Keratinocyte (primary cell): ENCODE data around the gene CADM2. TPM values are rescaled to one million over a fixed set of nuclear protein-coding genes. Genes with fewer than 3 reads are reported as not detected.

Source experiments
- DNase-seq: peaks from one replicate; pipeline ENCODE4 v3.0.0-alpha.2; 2011; ENCODE audit warnings: low read depth, missing footprints, low spot score
- FAIRE-seq: peaks from 2 replicates; lab custom pipeline; 2011; peaks lifted over from hg19 to GRCh38; lab: Jason Lieb, UNC
- H2AFZ ChIP-seq: 2 replicates; pipeline ENCODE4 v1.6.0; 2012; ENCODE audit warnings: low read length, control low read depth, inconsistent platforms; ENCODE audit not compliant: control insufficient read depth
- H3K27ac ChIP-seq: 2 replicates; pipeline ENCODE4 v1.5.1; 2011; ENCODE audit warnings: low read length; ENCODE audit not compliant: control insufficient read depth, insufficient read depth
- H3K27me3 ChIP-seq: 3 replicates; pipeline ENCODE4 v1.6.0; 2011; ENCODE audit warnings: low read length; ENCODE audit not compliant: control insufficient read depth, insufficient read depth; ENCODE audit errors: extremely low read depth
- H3K36me3 ChIP-seq, 2 experiments: 2 replicates in 1 of 2; 3 replicates in 1 of 2; pipeline ENCODE4 v1.5.1; 2011; ENCODE audit warnings: low read length in 2 of 2, mild to moderate bottlenecking in 1 of 2; ENCODE audit not compliant: control insufficient read depth in 2 of 2, insufficient read depth in 2 of 2; ENCODE audit errors: extremely low read depth in 1 of 2
- H3K4me1 ChIP-seq: 3 replicates; pipeline ENCODE4 v1.5.1; 2011; ENCODE audit warnings: low read length; ENCODE audit not compliant: control insufficient read depth, insufficient read depth; ENCODE audit errors: extremely low read depth
- H3K4me2 ChIP-seq: 3 replicates; pipeline ENCODE4 v1.6.0; 2011; ENCODE audit warnings: low read depth, low read length; ENCODE audit not compliant: control insufficient read depth, insufficient read depth; ENCODE audit errors: extremely low read depth
- H3K4me3 ChIP-seq, 3 experiments: fragments of 200-600 bp in 1 of 3; sonication (generic) in 1 of 3; 2 replicates in 2 of 3; 3 replicates in 1 of 3; pipeline ENCODE4 v1.5.1; 2011 to 2016; ENCODE audit warnings: low read length in 3 of 3, mild to moderate bottlenecking in 3 of 3, control low read depth in 2 of 3, inconsistent platforms in 1 of 3, low read depth in 1 of 3, mixed read lengths in 1 of 3, mixed run types in 1 of 3, moderate library complexity in 1 of 3; ENCODE audit not compliant: control insufficient read depth in 2 of 3, insufficient read depth in 2 of 3; ENCODE audit errors: extremely low read depth in 1 of 3
- H3K79me2 ChIP-seq: 2 replicates; pipeline ENCODE4 v1.6.0; 2012; ENCODE audit warnings: low read length; ENCODE audit not compliant: control insufficient read depth, insufficient read depth
- H3K9ac ChIP-seq: 3 replicates; pipeline ENCODE4 v1.6.0; 2011; ENCODE audit warnings: low read length; ENCODE audit not compliant: control insufficient read depth, insufficient read depth; ENCODE audit errors: extremely low read depth
- H3K9me1 ChIP-seq: 3 replicates; pipeline ENCODE4 v1.6.0; 2011; ENCODE audit warnings: low read length; ENCODE audit not compliant: control insufficient read depth, insufficient read depth; ENCODE audit errors: extremely low read depth
- H3K9me3 ChIP-seq: 2 replicates; pipeline ENCODE4 v1.5.1; 2012; ENCODE audit warnings: low read depth, low read length; ENCODE audit not compliant: control insufficient read depth
- H4K20me1 ChIP-seq: 3 replicates; pipeline ENCODE4 v1.6.0; 2011; ENCODE audit warnings: low read length; ENCODE audit not compliant: control insufficient read depth, insufficient read depth; ENCODE audit errors: extremely low read depth
- EZH2 ChIP-seq: IDR thresholded peaks from one replicate; pipeline ENCODE4 v1.6.1; 2012; ENCODE audit warnings: inconsistent platforms, mild to moderate bottlenecking, low read length, moderate library complexity
- dilution Hi-C: fragments of 300-500 bp; cut with MboI; formaldehyde crosslinking; loops from one replicate; pipeline ENCODE4 v1.7.0; 2020; ENCODE audit warnings: low sequenced_read_pairs; ENCODE audit not compliant: extremely low pct_ligation_motif_present
- polyA plus RNA-seq, 5 experiments: library from polyadenylated mRNA; depleted of rRNA in 3 of 5; stranded (reverse) in 3 of 5; stranded (forward) in 1 of 5; unstranded in 1 of 5; fragments of >200 nt; gene quantifications; 1 replicate in 1 of 5; 2 replicates in 3 of 5; 3 replicates in 1 of 5; pipeline versions ENCODE4 v1.2.1 to v1.2.3, GENCODE V29; 2011 to 2012; ENCODE audit warnings: missing spikeins in 2 of 5, low read depth in 1 of 5, low replicate concordance in 1 of 5
- TF ChIP-seq, protein P1 (sequence below), 3 experiments: IDR thresholded peaks in 1 of 3; conservative IDR thresholded peaks in 1 of 3; optimal IDR thresholded peaks in 1 of 3; 2 replicates in 2 of 3; 3 replicates in 1 of 3; pipeline versions ENCODE3 to v1.5.1; 2011; ENCODE audit warnings: low read length in 3 of 3, mild to moderate bottlenecking in 3 of 3, moderate library complexity in 2 of 3, control low read depth in 1 of 3, inconsistent platforms in 1 of 3; ENCODE audit not compliant: insufficient read depth in 2 of 3; ENCODE audit errors: extremely low read depth in 1 of 3

Gene CADM2
- polyA plus RNA-seq, 1 donor (not counting 4 experiments of a cell fraction or from before 2014, with no cell fraction given) = not detected

DNA sequence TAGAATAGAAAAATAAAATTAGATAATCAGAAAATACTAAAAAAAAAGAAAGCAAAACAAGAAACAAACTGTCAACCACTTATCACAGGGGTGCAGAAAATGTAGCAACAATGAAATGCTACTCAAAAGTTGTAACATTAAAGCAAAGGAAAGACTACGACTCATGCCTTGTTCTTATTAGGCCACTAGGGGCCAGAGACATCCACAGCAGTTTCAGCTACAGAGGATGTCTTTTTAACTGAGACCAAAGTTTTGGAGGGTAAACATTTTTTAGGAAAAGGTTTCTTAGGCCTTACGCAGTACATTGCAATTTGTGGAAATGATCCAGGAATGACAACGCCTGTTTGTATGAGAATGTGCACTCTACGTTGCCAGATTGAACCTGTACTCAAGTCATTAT lies 15.4 kb upstream of the CADM2 start:
- dilution Hi-C loops = no loop called here
- Histone ChIP-seq H3K9ac (no peak overlapping the region), H3K4me2 (no peak overlapping the region), H2AFZ (no peak overlapping the region), H3K27ac (no peak overlapping the region), H3K4me3 (no peak overlapping the region), H3K36me3 (no peaks in the 10 kb centered on the region), H3K9me3 (no peaks in the 10 kb centered on the region), H4K20me1 (no peaks in the 10 kb centered on the region), H3K27me3 (no peaks in the 10 kb centered on the region), H3K4me1 (no peaks in the 10 kb centered on the region), H3K9me1 (no peaks in the 10 kb centered on the region), H3K79me2 (no peaks in the 10 kb centered on the region)
- DNase-seq (no peak), FAIRE-seq (no peak)
- TF ChIP-seq, protein P1, sequence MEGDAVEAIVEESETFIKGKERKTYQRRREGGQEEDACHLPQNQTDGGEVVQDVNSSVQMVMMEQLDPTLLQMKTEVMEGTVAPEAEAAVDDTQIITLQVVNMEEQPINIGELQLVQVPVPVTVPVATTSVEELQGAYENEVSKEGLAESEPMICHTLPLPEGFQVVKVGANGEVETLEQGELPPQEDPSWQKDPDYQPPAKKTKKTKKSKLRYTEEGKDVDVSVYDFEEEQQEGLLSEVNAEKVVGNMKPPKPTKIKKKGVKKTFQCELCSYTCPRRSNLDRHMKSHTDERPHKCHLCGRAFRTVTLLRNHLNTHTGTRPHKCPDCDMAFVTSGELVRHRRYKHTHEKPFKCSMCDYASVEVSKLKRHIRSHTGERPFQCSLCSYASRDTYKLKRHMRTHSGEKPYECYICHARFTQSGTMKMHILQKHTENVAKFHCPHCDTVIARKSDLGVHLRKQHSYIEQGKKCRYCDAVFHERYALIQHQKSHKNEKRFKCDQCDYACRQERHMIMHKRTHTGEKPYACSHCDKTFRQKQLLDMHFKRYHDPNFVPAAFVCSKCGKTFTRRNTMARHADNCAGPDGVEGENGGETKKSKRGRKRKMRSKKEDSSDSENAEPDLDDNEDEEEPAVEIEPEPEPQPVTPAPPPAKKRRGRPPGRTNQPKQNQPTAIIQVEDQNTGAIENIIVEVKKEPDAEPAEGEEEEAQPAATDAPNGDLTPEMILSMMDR (optimal IDR thresholded peaks at IDR 0.05 in 1 of 3, IDR thresholded peaks at IDR 0.05 in 1 of 3, conservative IDR thresholded peaks at IDR 0.05 in 1 of 3; ENCODE audit: extremely low read depth in 1 of 3, insufficient read depth in 2 of 3, low read length in 3 of 3) = peak in 1 of 3 experiments; percentile 29
- TF ChIP-seq EZH2 = no peak

DNA sequence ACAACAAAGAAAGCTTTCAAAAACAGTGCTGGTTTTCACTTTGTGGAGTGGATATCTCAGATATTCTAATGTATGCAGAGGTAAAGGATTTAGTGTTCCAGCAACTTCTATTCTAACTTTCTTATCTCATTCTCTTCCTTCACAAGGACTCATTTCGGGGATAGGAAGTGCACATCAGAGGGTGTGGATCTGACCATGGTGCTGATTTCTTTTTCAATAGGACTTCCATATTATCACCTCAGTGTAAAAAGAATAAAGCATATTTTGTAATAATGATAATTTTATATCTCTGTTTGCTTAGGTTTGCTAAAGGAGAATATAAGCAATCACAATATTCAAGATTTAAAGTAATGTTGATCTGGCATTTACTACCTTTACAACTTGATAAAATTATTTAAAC lies 12.5 kb upstream of the CADM2 start:
- Histone ChIP-seq H3K36me3 (no peaks in the 10 kb centered on the region), H3K4me3 (no peak overlapping the region), H3K79me2 (no peaks in the 10 kb centered on the region), H3K27me3 (no peaks in the 10 kb centered on the region), H3K27ac (no peak overlapping the region), H3K4me2 (no peak overlapping the region), H3K9me1 (no peaks in the 10 kb centered on the region), H3K9me3 (no peaks in the 10 kb centered on the region), H2AFZ (no peak overlapping the region), H4K20me1 (no peaks in the 10 kb centered on the region), H3K4me1 (no peaks in the 10 kb centered on the region), H3K9ac (no peak overlapping the region)
- dilution Hi-C loops = no loop called here
- no peak for FAIRE-seq
- TF ChIP-seq, protein P1 (optimal IDR thresholded peaks at IDR 0.05 in 1 of 3, IDR thresholded peaks at IDR 0.05 in 1 of 3, conservative IDR thresholded peaks at IDR 0.05 in 1 of 3; ENCODE audit: extremely low read depth in 1 of 3, insufficient read depth in 2 of 3, low read length in 3 of 3) = no peak
- TF ChIP-seq EZH2 = no peak
- DNase-seq = no peak
